Endothelial cell of umbilical vein (primary cell): Measurements from ENCODE around the gene GAS7. TPM values are rescaled to one million over a fixed set of nuclear protein-coding genes. Genes with fewer than 3 reads are reported as not detected.

ENCODE experiments used
- BruUV-seq: library from RNA; stranded (reverse); fragments of 400-500 nt; replicated peaks from 2 replicates; lab custom pipeline; 2021; lab: Mats Ljungman, UMichigan
- CTCF ChIA-PET: fragments of 300-600, 350-600 bp; sonication (Branson Sonifier 250); formaldehyde crosslinking; loops from one replicate; lab custom pipeline; 2021; ENCODE audit warnings: antibody characterized with exemption, inconsistent platforms; lab: Charles Lee
- POLR2A ChIA-PET: fragments of 300-600, 350-600 bp; sonication (Branson Sonifier 250); formaldehyde crosslinking; loops from one replicate; lab custom pipeline; 2021; ENCODE audit warnings: antibody characterized with exemption, inconsistent platforms; lab: Charles Lee
- DNase-seq: peaks from one replicate; pipeline ENCODE4 v3.0.0-alpha.2; 2011; ENCODE audit warnings: low read depth, low spot score
- FAIRE-seq: peaks from 2 replicates; lab custom pipeline; 2011; peaks lifted over from hg19 to GRCh38; lab: Jason Lieb, UNC
- H2AFZ ChIP-seq: 2 replicates; pipeline ENCODE4 v1.6.0; 2012; ENCODE audit warnings: low read depth, low read length, control low read depth, inconsistent platforms
- H3K27ac ChIP-seq: 2 replicates; pipeline ENCODE4 v1.5.1; 2011; ENCODE audit warnings: low read depth, mild to moderate bottlenecking, control low read depth, low read length, moderate library complexity; ENCODE audit not compliant: insufficient read depth
- H3K27me3 ChIP-seq, 2 experiments: 2 replicates each; pipeline versions ENCODE4 v1.6.0 to v1.6.1; 2011; ENCODE audit warnings: low read length in 2 of 2, mixed read lengths in 1 of 2; ENCODE audit not compliant: control insufficient read depth in 2 of 2, insufficient read depth in 2 of 2
- H3K36me3 ChIP-seq, 2 experiments: 2 replicates in 1 of 2; 3 replicates in 1 of 2; pipeline ENCODE4 v1.5.1; 2011; ENCODE audit warnings: low read length in 2 of 2, mild to moderate bottlenecking in 1 of 2, moderate library complexity in 1 of 2; ENCODE audit not compliant: control insufficient read depth in 2 of 2, insufficient read depth in 2 of 2; ENCODE audit errors: extremely low read depth in 1 of 2
- H3K4me1 ChIP-seq: 3 replicates; pipeline ENCODE4 v1.5.1; 2011; ENCODE audit warnings: mild to moderate bottlenecking, low read length; ENCODE audit not compliant: control insufficient read depth, insufficient read depth; ENCODE audit errors: extremely low read depth
- H3K4me2 ChIP-seq: 2 replicates; pipeline ENCODE4 v1.6.1; 2011; ENCODE audit warnings: low read length, control low read depth, mixed read lengths; ENCODE audit not compliant: insufficient read depth
- H3K4me3 ChIP-seq, 3 experiments: fragments of 200-600 bp in 1 of 3; sonication (generic), shearing (Covaris generic) in 1 of 3; replicated peaks in 1 of 3; 2 replicates each; pipeline ENCODE4 v1.5.1; 2011 to 2016; ENCODE audit warnings: control low read depth in 3 of 3, low read length in 3 of 3, mild to moderate bottlenecking in 2 of 3, inconsistent platforms in 1 of 3, low read depth in 1 of 3, moderate library complexity in 1 of 3; ENCODE audit not compliant: insufficient read depth in 1 of 3
- H3K79me2 ChIP-seq: 2 replicates; pipeline ENCODE4 v1.6.0; 2012; ENCODE audit warnings: low read length, inconsistent platforms; ENCODE audit not compliant: control insufficient read depth, insufficient read depth
- H3K9ac ChIP-seq: replicated peaks from 2 replicates; pipeline ENCODE3; 2011; ENCODE audit warnings: low read length, control low read depth; ENCODE audit not compliant: insufficient read depth; ENCODE audit errors: extremely low read depth
- H3K9me1 ChIP-seq: replicated peaks from 3 replicates; pipeline ENCODE4 v1.6.0; 2011; ENCODE audit warnings: mild to moderate bottlenecking, low read length; ENCODE audit not compliant: control insufficient read depth, insufficient read depth; ENCODE audit errors: extremely low read depth
- H3K9me3 ChIP-seq: replicated peaks from 2 replicates; pipeline ENCODE4 v1.5.1; 2012; ENCODE audit warnings: low read length, inconsistent platforms; ENCODE audit not compliant: control insufficient read depth, insufficient read depth
- H4K20me1 ChIP-seq: replicated peaks from 2 replicates; pipeline ENCODE3; 2011; ENCODE audit warnings: mild to moderate bottlenecking, low read length; ENCODE audit not compliant: control insufficient read depth, insufficient read depth; ENCODE audit errors: extremely low read depth
- EZH2 ChIP-seq: IDR thresholded peaks from 2 replicates; pipeline ENCODE4 v1.6.1; 2012; ENCODE audit warnings: borderline replicate concordance, low read depth, mild to moderate bottlenecking, moderate library complexity, low read length, inconsistent platforms; ENCODE audit not compliant: severe bottlenecking
- FOS ChIP-seq: IDR thresholded peaks from 2 replicates; pipeline ENCODE4 v1.6.1; 2011; ENCODE audit warnings: mild to moderate bottlenecking, low read length, moderate library complexity, borderline replicate concordance; ENCODE audit not compliant: insufficient read depth
- GATA2 ChIP-seq: IDR thresholded peaks from 2 replicates; pipeline ENCODE4 v1.7.0; 2011; ENCODE audit warnings: low read depth, mild to moderate bottlenecking, moderate library complexity, mixed read lengths, low read length; ENCODE audit not compliant: insufficient read length, insufficient read depth
- JUN ChIP-seq: IDR thresholded peaks from 2 replicates; pipeline ENCODE4 v1.6.1; 2011; ENCODE audit warnings: borderline replicate concordance, low read depth; ENCODE audit not compliant: insufficient read length, insufficient read depth
- MYC ChIP-seq: IDR thresholded peaks from one replicate; pipeline ENCODE4 v1.6.1; 2011; ENCODE audit warnings: mild to moderate bottlenecking, low read depth, low read length
- POLR2A ChIP-seq: IDR thresholded peaks from 2 replicates; pipeline ENCODE4 v1.6.1; 2012; ENCODE audit warnings: low read depth, mild to moderate bottlenecking, control low read depth, low read length
- POLR2AphosphoS5 ChIP-seq: IDR thresholded peaks from 2 replicates; pipeline ENCODE4 v1.6.1; 2012; ENCODE audit warnings: low read depth, mild to moderate bottlenecking, control low read depth, low read length, moderate library complexity; ENCODE audit not compliant: insufficient read depth
- dilution Hi-C: fragments of 300-500 bp; cut with MboI; formaldehyde crosslinking; loops from one replicate; pipeline ENCODE4 v1.15.0; 2019; ENCODE audit warnings: low sequenced_read_pairs; ENCODE audit not compliant: extremely low pct_ligation_motif_present
- intact Hi-C: fragments of 100-400 bp; cut with micrococcal nuclease; formaldehyde crosslinking; loops from one replicate; pipeline ENCODE4 v1.10.0; 2022
- polyA plus RNA-seq, 4 experiments: library from polyadenylated mRNA; depleted of rRNA in 3 of 4; stranded (reverse) in 3 of 4; unstranded in 1 of 4; fragments of >200 nt; gene quantifications; 2 replicates each; pipeline versions ENCODE4 v1.2.1 to v1.2.3, GENCODE V29; 2011 to 2012; ENCODE audit warnings: missing spikeins in 1 of 4
- total RNA-seq: library from RNA; stranded (reverse); gene quantifications from 2 replicates; pipeline ENCODE4 v1.2.3, GENCODE V29; 2021
- TF ChIP-seq, protein P1 (sequence below), 2 donors: IDR thresholded peaks; 1 replicate in 1 of 2; 2 replicates in 1 of 2; pipeline ENCODE4 v1.5.1; 2011; ENCODE audit warnings: low read length in 2 of 2, mild to moderate bottlenecking in 2 of 2, moderate library complexity in 2 of 2, control low read depth in 1 of 2, inconsistent platforms in 1 of 2, low read depth in 1 of 2; ENCODE audit not compliant: insufficient read depth in 1 of 2; ENCODE audit errors: extremely low read depth in 1 of 2

The GAS7 gene
- total and polyA plus RNA-seq, 2 donors (not counting 3 experiments of a cell fraction or from before 2014, with no cell fraction given) = not detected

DNA sequence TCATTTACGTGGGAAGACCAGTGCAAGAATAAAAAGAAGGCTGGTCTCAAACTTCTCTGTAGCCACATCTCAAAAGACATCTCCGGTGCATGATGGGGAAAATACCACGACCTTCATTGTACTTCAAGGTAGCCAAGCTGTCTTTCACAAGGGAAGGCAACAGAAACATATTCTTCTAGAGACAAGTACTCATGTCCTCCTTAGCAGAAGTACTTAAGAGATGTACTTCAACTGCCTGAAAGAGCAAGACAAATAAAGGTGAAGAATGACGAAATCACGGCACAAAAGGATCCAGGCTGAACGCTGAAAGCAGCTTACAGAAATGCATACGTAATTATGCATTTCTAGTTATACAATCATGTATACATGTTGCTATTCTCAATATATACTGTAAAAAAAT lies 169.3 kb downstream of the GAS7 start:
- TF ChIP-seq POLR2A (no peak), JUN (no peak), POLR2AphosphoS5 (no peak)
- TF ChIP-seq, protein P1, sequence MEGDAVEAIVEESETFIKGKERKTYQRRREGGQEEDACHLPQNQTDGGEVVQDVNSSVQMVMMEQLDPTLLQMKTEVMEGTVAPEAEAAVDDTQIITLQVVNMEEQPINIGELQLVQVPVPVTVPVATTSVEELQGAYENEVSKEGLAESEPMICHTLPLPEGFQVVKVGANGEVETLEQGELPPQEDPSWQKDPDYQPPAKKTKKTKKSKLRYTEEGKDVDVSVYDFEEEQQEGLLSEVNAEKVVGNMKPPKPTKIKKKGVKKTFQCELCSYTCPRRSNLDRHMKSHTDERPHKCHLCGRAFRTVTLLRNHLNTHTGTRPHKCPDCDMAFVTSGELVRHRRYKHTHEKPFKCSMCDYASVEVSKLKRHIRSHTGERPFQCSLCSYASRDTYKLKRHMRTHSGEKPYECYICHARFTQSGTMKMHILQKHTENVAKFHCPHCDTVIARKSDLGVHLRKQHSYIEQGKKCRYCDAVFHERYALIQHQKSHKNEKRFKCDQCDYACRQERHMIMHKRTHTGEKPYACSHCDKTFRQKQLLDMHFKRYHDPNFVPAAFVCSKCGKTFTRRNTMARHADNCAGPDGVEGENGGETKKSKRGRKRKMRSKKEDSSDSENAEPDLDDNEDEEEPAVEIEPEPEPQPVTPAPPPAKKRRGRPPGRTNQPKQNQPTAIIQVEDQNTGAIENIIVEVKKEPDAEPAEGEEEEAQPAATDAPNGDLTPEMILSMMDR (IDR thresholded peaks at IDR 0.05; ENCODE audit: extremely low read depth in 1 of 2, insufficient read depth in 1 of 2, low read depth in 1 of 2, low read length in 2 of 2) = no peak
- no peaks in the 10 kb centered on the region for H3K79me2 ChIP-seq
- H3K9me1 ChIP-seq = no peaks in the 10 kb centered on the region
- no peaks in the 10 kb centered on the region for H4K20me1 ChIP-seq
- no peaks in the 10 kb centered on the region for H3K36me3 ChIP-seq
- CTCF ChIA-PET = no interaction called here
- no peak overlapping the region for H3K4me2 ChIP-seq
- no TSS peak for BruUV-seq
- H3K4me3 ChIP-seq = no peak overlapping the region
- DNase-seq (no peak), FAIRE-seq (no peak)
- dilution Hi-C loops = no loop called here
- POLR2A ChIA-PET = no interaction called here
- no peaks in the 10 kb centered on the region for H3K4me1 ChIP-seq
- H3K27ac ChIP-seq = no peak overlapping the region
- intact Hi-C loops = no loop called here
- no peak overlapping the region for H3K9ac ChIP-seq
- no peaks in the 10 kb centered on the region for H3K27me3 ChIP-seq
- H2AFZ ChIP-seq = no peak overlapping the region
- H3K9me3 ChIP-seq = peaks cover 3% of the 10 kb centered on the region

DNA sequence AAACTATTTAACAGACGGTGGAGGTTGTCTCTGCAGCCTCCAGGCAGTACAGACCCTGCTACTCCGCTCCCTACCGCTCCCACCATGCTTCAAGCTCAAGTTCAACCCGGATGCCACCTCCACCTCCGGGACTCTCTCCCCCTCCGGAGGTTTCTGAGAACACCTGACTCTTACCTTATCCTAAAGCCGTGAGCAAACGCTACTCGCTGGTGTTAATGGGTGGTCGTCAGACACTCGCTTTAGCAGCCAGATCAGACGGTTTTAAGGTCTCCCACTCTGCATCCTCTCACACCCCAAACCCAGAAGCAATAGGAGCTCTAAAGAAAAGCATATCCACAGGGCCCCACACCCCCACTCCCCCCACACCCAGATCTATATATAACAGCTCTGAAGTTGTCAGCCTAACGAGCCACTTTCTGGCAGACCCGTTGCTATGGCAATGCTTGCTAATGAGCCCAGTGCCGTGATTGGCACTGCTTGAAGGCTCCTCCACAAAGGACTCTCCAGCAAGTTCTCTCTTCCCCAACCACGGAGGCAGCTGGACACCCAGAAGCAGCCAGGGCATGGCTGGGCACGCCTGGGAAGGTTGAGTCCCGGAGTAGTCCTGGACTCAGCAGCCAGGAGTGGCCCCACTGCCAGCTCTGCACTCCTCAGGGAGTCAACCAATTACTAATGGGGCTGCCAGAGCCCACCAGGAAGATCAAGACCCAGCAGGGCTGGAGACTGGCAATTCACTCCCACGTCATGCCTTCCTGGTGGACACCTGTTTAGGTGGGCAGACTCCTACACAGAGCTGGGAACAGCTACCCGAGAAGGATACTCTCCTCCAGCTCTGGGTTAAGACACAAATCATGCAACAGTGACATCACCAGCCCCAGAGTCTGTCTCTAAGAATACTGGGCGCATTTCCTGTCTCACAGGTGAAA lies 172.2 kb downstream of the GAS7 start:
- Histone ChIP-seq H3K9me1 (no peaks in the 10 kb centered on the region), H3K4me3 (no peak overlapping the region), H3K9me3 (peaks cover 3% of the 10 kb centered on the region), H3K36me3 (no peaks in the 10 kb centered on the region), H2AFZ (no peak overlapping the region), H3K27ac (no peak overlapping the region), H3K4me2 (no peak overlapping the region), H4K20me1 (no peaks in the 10 kb centered on the region), H3K9ac (no peak overlapping the region), H3K4me1 (no peaks in the 10 kb centered on the region), H3K79me2 (no peaks in the 10 kb centered on the region), H3K27me3 (no peaks in the 10 kb centered on the region)
- dilution Hi-C loops (no loop called here), intact Hi-C loops (no loop called here)
- TF ChIP-seq GATA2 (no peak), MYC (no peak), FOS (no peak), EZH2 (no peak)
- FAIRE-seq = no peak
- ChIA-PET CTCF (no interaction called here), POLR2A (no interaction called here)
- no peak for DNase-seq
- no TSS peak for BruUV-seq
